Measurements from ENCODE around the gene ADRB2.
A peak's percentile ranks its signal among the peaks of the same experiment; 100 is the strongest.
"Not testable (repeated sequence)": the region's sequence is repeated elsewhere in the genome, so short reads cannot be mapped to it uniquely, and the experiment has no call there.

The ADRB2 gene

DNA sequence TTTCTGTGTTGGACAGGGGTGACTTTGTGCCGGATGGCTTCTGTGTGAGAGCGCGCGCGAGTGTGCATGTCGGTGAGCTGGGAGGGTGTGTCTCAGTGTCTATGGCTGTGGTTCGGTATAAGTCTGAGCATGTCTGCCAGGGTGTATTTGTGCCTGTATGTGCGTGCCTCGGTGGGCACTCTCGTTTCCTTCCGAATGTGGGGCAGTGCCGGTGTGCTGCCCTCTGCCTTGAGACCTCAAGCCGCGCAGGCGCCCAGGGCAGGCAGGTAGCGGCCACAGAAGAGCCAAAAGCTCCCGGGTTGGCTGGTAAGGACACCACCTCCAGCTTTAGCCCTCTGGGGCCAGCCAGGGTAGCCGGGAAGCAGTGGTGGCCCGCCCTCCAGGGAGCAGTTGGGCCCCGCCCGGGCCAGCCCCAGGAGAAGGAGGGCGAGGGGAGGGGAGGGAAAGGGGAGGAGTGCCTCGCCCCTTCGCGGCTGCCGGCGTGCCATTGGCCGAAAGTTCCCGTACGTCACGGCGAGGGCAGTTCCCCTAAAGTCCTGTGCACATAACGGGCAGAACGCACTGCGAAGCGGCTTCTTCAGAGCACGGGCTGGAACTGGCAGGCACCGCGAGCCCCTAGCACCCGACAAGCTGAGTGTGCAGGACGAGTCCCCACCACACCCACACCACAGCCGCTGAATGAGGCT, at the start of gene ADRB2:
TSS of gene ADRB2 (plus strand) at position 559 of the 686 bp plus-strand sequence. CDS start 221 bp downstream, outside the sequence.
- DNase-seq (ENCODE audit: low read depth in 2 of 2) = peak; percentile 79 to 80

DNA sequence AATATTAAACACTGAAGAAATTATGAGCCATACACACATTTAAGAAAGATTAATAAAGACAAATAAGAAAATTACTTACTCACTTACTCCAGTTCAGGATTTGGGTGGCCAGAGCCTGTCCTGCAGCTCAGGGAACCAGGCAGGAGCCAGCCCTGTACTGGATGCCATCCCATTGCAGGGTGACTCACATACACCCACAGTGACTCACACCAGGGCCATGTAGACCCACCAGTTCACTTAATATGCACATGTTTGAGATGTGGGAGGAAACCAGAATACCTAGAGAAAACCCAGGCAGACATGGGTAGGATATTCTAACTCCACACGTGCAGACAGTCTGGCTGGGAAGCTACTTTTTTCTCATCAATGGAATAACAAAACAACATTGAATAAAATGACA, 49.6 kb upstream of the ADRB2 start:
- peak in 1 of 2 donors; percentile 17 for DNase-seq (ENCODE audit: low read depth in 2 of 2)

DNA sequence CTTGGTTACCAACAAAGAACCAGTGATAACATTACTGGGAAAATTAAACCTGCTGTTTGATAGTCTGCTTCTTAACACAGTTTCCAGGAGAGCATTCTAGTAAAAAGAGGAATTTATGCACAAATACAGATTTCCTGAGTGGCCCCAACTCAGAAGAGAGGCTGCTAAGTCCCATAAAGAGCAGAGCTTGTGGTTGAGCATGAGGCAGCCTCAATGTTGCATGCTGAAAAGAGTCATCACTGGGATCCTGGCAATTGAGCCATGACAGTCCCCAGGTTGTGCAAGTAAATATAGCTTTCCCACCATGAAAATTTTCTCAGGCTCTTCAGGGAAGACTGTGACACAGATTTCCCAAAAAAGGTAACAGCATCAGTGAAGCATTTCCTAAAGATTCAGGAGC, 47.5 kb upstream of the ADRB2 start:
- no peak for DNase-seq (ENCODE audit: low read depth in 2 of 2)

DNA sequence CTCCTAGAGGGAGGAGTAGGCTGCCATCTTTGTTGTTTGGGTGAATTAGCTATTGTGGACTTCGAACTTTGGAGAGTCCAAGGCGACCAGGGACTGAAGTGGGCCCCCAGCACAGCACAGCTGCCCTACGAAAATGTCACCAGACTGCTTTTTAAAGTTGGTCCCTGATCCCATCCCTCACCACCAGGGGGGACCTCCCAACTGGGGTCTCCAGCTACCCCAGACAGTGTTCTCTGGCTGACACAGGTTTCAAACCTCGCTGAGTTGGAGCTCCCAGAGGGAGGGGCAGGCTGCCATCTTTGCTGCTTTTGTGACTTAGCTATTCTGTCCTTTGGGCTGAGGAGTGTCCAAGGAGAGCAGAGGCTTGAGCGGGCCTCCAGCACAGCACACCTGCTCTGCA, 45.7 kb upstream of the ADRB2 start:
- no peak for DNase-seq (ENCODE audit: low read depth in 2 of 2)

DNA sequence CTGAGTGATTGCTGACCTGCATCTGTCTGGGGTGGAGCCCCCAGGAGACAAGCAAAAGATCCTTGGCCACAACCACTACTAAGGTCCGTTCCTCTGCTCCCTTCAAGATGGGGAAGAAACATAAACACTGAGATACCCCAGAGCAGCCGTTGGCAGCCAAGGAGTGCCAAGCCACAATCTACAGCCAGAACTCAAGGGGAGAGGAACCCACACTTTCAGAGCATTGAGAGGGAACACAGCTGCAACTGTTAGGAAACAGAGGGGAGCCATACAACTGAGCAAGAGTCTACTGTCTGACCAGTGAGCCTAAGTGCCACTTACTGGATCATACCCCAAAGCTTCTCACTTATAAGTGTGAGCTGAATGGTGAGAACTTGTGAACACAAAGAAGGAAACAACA, 44.6 kb upstream of the ADRB2 start:
- DNase-seq (ENCODE audit: low read depth in 2 of 2) = no peak

DNA sequence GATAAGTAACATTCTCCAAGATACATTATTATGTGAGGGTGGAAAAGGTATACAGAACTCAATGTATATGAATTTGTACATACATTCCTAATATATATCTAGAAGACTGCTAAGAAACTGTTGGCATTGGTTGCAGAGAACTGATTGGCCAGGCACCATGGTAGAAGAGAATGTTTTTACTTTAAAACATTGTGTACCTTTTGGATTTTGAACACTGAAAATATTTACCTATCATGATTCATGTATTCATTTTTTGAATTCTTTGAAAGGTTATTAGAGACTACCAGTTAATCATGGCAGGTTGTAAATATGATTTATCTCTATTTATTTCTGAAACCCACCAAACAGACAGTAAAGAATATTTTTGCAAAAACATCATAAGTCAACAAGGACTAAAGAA, 41.2 kb upstream of the ADRB2 start:
- no peak for DNase-seq (ENCODE audit: low read depth in 2 of 2)

DNA sequence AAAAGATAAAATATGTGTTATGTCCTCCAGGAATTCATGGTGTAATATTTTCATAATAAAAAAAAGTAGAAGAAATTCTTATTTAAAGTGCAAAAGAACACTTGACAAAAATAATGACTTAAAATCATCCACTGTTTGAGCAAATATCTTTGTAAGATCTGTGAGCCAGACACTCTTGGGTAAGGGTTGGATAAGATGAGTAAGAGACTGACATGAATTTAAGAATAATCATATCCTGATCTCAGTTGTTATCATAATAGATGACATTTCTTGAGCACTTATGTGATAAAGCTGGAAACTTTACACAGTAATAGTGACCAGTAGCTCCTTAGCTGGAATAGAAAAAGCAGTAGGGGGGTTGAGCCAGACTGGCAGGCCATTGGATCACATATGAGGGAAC, 40.0 kb upstream of the ADRB2 start:
- DNase-seq (ENCODE audit: low read depth in 2 of 2) = no peak

DNA sequence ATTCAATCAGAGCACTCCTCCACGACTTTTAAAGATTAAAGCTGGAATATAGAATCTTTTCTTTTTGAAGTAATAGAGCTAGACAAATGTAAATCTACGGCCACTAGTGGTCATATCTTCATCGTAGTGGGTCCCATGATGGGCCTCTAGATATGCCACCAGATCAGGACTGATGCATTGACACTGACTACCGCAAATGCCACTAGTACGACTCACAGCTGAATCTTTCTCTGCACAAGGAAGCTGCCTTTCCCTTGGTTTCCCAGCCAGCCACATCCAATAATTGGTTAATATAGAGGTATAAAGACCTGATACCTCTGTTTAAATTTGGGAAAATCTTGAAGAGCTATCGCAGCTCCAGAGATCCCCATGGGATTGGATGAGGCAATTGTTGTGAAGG, 37.8 kb upstream of the ADRB2 start:
- no peak for DNase-seq (ENCODE audit: low read depth in 2 of 2)

DNA sequence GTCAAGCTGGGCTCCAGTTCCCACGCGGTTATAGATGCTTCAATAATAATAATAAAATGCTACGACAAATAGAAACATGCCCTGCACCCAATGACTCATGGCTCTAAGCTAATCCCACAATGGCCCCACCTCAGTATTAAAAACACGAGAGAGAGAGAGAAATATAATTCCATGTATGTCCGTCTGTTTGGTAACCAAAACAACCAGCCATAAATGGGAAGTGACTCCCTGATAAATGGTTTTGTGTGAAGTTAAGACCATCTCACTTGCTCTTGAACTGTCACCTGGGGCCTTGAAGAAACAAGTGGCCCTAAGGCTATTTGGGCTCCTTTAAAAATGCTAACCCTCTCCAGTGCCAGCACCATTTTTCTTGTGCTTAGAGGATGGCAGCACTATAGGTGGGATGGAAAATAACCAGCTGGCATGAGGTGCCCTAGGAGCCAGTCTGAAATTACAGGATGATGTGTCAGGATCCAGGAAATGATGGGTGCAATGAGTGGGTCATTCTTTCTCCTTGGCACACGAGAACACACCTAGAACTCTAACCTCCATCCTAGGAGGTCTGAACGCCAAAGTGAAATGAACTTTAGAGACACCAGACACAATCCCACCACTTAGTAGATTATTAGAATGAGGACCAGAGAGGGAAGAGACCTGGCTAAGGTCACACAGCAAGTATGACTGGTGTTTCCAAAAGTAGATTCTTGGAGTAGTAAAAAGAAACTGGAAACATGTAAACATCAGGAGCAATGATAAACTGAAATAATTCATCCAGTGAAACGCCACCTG, 35.7 kb upstream of the ADRB2 start:
- no peak for DNase-seq (ENCODE audit: low read depth in 2 of 2)

DNA sequence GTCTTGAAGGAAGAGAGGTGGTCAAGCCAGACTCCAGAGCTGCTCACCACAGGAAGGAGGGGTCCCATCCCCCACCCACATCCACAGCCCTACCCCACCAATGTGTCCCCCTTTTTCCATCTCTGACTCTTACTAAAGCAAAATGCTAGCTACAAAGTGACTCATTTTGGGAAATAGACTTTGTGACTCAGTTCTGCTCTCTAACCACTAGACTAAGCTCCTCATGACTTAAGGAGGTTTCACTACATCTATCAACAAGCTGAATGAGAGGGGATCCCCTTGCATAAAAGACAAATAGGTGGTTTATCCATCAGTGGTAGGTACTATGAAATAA, 35.1 kb upstream of the ADRB2 start:
- DNase-seq (ENCODE audit: low read depth in 2 of 2) = peak; percentile 40 to 47

DNA sequence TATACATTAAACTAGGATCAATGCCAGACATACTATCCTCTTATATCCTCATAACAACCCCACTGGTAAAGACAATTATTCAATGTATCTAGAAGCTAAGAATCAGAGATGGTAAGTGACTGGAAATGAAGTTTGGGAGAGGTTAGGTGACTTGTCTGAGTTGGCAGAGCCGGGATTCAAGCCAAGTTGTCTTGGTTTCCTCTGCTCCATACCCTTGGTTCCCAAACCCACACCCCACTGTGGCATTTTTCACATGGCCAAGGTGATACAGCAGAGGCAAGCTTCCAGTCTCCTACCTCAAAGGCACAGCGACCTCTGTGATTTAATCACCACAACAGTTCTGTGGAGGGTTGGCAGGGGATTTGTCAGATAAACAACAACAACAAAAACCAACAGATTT, 34.7 kb upstream of the ADRB2 start:
- DNase-seq (ENCODE audit: low read depth in 2 of 2) = no peak

DNA sequence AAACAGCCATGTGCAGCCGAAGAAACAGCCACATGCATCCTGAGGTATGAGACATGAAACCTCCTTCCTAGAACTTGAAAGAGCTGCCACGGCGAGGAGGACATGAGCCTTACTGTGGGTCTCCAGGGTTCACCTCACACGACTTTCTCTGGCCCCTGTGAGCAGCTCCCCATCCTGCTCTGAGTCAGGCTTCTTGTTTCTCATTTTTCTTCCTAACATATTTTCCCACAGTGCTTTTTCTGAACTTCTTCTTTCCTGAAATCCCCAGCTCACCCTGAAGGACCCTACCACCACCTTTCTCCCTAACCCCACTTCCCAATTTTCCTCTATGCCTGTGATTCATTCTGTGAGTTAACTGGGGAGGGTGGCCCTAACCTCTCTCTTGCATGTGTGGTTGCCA, 33.7 kb upstream of the ADRB2 start:
- no peak for DNase-seq (ENCODE audit: low read depth in 2 of 2)

DNA sequence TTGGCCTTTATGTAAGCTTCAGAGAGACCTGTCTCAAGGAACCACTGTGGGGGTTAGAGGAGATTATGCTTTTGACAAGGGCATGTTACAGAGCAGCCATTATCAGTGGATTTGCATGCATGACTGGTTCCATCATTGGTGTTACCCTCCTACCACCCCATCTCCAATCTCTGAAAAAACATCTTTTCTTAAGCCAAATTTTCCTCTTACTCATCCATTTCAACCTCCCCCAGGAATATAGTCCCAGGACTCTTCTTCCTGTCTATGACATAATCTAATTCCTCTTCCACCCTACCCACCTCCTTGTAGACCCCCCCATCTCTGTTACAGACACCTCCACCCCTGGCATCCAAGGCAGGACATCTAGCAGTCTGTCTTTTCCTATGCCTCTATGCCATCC, 33.1 kb upstream of the ADRB2 start:
- no peak for DNase-seq (ENCODE audit: low read depth in 2 of 2)

DNA sequence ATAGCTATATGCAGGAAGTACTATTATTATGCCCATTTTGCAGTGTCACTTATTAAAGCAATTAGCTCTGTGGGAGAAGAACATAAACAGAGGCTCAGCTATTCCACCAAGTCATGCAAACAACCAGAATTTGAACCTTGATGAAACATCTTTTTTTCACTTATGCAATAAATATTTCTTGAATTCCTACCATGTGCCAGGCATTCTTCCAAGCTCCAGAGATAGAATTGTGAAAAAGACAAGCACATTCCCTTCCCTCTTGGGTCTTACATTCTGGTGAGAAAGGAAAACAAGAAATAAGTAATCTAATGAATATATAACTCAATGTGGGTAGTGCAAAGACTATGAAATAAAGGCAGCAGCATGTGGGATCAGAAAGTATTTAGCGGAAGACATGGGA, 32.1 kb upstream of the ADRB2 start:
- DNase-seq (ENCODE audit: low read depth in 2 of 2) = no peak

DNA sequence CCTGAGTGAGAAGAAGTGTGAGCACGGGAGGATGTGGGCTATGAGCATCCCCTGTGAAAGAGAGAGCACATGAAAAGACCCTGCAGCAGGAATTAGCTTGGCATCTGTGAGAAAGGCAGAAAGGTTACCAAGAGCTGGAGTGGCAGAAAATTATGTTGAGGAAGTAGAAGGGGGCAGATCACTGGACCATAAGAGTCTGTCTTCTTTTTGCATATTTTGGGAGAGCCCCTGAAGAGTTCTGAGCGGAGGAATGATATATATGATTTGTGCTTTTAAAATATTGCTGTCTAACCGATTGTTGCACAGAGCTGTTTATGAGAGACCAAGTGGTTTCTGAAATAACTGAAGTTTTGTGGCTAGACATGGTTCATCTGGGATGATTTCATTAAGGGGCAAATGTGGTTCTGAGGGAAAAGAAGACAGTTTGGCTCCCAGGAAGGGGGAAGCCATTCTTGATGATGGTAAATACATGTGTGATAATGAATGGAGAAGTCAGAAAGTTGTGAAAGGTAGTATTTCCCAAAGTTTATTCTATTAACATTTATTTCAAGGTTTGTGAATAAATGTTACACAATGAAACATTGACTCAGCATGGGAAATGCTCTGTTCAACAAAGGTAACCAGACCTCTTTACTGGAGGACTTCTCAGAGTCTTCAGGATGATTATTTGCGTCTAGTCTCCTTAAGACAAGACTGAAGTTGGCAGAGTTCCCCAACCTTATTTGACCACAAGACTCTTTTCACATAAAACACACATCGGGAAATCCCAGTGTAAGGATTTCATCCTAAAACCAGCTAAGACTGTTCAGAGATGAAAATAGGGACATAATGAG, 31.5 kb upstream of the ADRB2 start:
- DNase-seq (ENCODE audit: low read depth in 2 of 2) = no peak

DNA sequence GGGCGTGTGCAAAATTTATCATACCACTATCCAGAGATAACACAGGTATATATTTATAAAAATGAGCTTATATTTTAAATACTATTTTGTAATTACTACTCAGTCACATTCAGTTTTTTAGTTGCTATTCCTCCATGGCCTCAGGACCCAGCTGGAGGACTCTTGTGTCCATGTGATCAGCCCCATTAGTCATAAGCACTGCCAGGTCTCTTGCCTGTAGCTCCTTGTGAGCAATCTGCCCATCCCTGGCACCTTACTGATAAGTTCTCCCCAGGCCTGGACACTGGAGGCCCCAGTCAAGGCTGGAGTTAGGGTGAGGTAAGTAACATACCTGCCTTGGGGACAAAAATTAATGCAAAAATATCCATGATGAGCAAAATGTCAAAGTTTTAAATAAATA, 29.5 kb upstream of the ADRB2 start:
- DNase-seq (ENCODE audit: low read depth in 2 of 2) = no peak

DNA sequence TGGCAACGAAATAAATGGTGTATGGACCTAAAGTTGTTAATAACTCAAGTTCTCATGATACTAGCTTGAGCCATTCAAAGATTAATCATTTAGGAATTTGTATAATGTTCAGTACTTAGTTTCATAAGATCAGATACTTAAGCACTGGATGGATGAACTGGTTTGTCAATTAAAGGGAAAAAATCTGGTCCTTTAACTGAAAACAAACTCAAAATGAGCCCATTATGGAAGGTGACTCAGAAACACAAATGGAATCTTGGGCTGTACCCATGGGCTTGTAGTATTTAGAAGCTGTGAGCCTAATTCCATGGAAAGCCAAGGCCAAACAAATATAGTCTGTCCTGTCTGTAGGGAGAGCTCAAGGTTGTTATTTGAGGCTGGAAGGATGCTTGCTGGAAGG, 27.6 kb upstream of the ADRB2 start:
- no peak for DNase-seq (ENCODE audit: low read depth in 2 of 2)

DNA sequence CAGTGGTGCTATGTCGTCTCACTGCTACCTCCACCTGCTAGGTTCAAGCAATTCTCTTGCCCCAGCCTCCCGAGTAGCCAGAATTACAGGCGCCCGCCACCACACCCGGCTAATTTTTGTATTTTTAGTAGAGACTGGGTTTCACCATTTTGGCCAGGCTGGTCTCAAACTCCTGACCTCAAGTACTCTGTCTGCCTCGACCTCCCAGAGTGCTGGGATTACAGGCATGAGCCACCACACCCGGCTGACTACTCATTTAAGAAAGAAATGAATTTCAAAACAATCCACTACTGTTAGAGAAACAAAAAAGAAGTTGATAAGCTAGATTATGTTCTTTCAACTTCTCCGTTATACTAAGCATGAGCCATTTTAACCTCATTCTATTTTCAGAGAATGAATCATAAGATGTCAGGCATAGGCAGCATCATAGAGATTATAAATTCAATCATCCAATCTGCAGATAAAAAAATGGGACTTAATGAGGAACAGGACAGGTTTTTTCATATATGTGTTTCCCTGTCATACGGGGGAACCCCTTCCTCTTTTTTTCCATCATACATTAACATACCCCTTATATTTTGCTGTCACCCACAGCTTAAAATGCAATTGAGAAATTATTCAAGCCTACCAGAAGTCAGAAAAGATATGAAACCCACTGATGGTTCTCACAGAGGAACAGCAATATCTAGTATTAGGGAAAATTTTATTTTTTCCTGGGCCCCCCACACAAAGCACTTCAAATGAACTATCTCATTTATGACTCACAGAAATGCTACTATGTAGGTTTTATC, 26.5 kb upstream of the ADRB2 start:
- no peak for DNase-seq (ENCODE audit: low read depth in 2 of 2)

DNA sequence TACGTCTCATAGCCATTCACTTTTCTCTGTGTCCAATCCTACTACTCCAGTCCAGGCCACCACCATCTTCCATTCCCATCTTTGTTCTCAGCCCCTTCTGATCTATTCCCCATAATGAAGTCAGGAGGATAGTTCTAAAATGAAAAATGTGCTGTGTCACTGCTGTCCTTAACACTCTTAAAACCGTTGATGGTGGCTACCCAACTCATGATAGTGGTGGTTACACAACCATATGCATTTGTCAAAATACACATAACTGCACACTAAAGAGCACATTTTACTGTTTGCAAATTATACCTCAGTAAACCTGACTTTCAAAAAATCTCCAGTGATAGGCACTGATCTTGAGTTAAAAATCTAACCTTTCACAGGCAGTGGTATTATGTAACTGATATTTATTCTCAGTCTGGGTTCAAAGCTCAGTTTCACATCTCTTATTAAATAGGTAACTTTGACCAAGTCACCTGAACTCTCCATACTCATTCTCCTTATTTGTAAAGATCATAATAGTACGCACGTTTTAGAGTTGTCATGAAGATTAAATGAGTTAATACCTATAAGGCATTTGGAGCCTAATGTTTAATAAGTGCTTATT, 24.6 kb upstream of the ADRB2 start:
- no peak for DNase-seq (ENCODE audit: low read depth in 2 of 2)

DNA sequence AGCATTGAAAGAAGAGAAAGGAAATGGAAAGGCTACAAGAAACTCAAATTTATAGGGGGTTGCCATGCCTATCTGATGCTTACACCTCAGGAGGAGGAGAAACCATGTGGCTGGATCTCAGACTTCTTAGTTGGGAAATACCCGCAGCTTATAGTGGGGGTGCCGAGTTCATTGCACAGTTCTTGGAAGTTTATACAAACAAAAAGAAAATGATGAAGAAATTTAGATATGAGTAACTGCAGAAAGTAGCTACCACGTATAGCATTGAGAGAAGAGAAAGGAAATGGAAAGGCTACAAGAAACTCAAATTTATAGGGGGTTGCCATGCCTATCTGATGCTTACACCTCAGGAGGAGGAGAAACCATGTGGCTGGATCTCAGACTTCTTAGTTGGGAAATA, 23.0 kb upstream of the ADRB2 start:
- not testable (repeated sequence) for DNase-seq (ENCODE audit: low read depth in 2 of 2)

DNA sequence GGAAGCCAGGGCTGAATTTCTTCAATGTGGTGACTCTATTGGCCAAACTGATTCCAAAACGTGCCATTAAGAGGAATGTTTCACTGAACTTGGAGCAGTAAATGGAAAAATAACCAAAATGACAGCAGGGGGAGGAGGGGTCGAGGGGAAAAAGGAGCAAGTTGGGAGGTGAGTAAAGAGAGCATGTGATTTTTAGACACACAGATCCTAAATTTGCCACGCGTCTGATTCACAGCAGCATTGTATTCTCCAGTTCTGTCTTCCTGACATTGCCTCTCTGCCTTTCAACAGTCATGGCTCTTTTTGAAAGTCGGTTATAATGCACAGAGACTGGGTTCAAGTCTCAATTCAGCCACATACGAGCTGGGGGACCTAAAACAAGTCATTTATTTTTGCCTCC, 22.0 kb upstream of the ADRB2 start:
- no peak for DNase-seq (ENCODE audit: low read depth in 2 of 2)

All from stimulated activated CD8-positive, alpha-beta memory T cell treated with anti-CD3 and anti-CD28 coated beads, Interleukin-15, amount 100 ng/mL, for 48 hours (primary cell).